Naive thymus-derived CD4-positive, alpha-beta T cell (primary cell): Measurements from ENCODE around the gene NHS. TPM values are rescaled to one million over a fixed set of nuclear protein-coding genes. Genes with fewer than 3 reads are reported as not detected.

Experiments
- ATAC-seq: fragments of 150-1000 bp; cut with Tn5 transposase; 2 replicates; pipeline ENCODE4 v1.10.0; 2021; ENCODE audit warnings: mild to moderate bottlenecking, moderate library complexity
- CTCF ChIA-PET: fragments of 350-600 bp; sonication (Branson Sonifier 250); formaldehyde crosslinking; loops from one replicate; lab custom pipeline; 2021; ENCODE audit warnings: antibody characterized with exemption; lab: Charles Lee
- POLR2A ChIA-PET: fragments of 350-600 bp; sonication (Branson Sonifier 250); formaldehyde crosslinking; loops from one replicate; lab custom pipeline; 2021; ENCODE audit warnings: antibody characterized with exemption, inconsistent platforms; lab: Charles Lee
- DNase-seq, 9 donors: peaks; one replicate each; pipeline versions ENCODE4 v3.0.0 to v3.0.0-alpha.2; 2020 to 2022; ENCODE audit warnings: mixed read lengths in 1 of 9
- H3K27ac ChIP-seq: one replicate; pipeline ENCODE4 v1.7.0; 2013; ENCODE audit warnings: mild to moderate bottlenecking, low read depth, low read length, moderate library complexity
- H3K27me3 ChIP-seq, 2 donors: one replicate each; pipeline ENCODE4 v1.7.0; 2013; ENCODE audit warnings: low read length in 2 of 2, mild to moderate bottlenecking in 2 of 2, moderate library complexity in 2 of 2; ENCODE audit not compliant: control insufficient read depth in 2 of 2, insufficient read depth in 2 of 2
- H3K36me3 ChIP-seq, 3 experiments: 1 replicate in 2 of 3; 2 replicates in 1 of 3; pipeline ENCODE4 v1.7.0; 2013; ENCODE audit warnings: low read length in 3 of 3, mild to moderate bottlenecking in 3 of 3, moderate library complexity in 1 of 3; ENCODE audit not compliant: insufficient read depth in 3 of 3, control insufficient read depth in 2 of 3
- H3K4me1 ChIP-seq, 2 donors: one replicate each; pipeline ENCODE4 v1.7.0; 2013; ENCODE audit warnings: low read length in 2 of 2, mild to moderate bottlenecking in 2 of 2, moderate library complexity in 1 of 2; ENCODE audit not compliant: control insufficient read depth in 2 of 2, insufficient read depth in 2 of 2
- H3K4me3 ChIP-seq: 2 replicates; pipeline ENCODE4 v1.7.0; 2013; ENCODE audit warnings: mild to moderate bottlenecking, low read length
- H3K9me3 ChIP-seq, 3 experiments: 1 replicate in 2 of 3; 2 replicates in 1 of 3; pipeline ENCODE4 v1.7.0; 2013; ENCODE audit warnings: low read length in 3 of 3; ENCODE audit not compliant: control insufficient read depth in 2 of 3
- H3K27ac Mint-ChIP-seq, 9 donors: one replicate each; pipeline ENCODE4 v1.8.0; 2020 to 2022; ENCODE audit warnings: mixed read lengths in 9 of 9, mild to moderate bottlenecking in 8 of 9, moderate library complexity in 5 of 9, inconsistent platforms in 2 of 9
- H3K27me3 Mint-ChIP-seq, 5 donors: one replicate each; pipeline ENCODE4 v1.8.0; 2021 to 2022; ENCODE audit warnings: mixed read lengths in 5 of 5, mild to moderate bottlenecking in 1 of 5
- H3K36me3 Mint-ChIP-seq, 5 donors: one replicate each; pipeline ENCODE4 v1.8.0; 2020 to 2022; ENCODE audit warnings: mixed read lengths in 5 of 5, mild to moderate bottlenecking in 3 of 5, inconsistent platforms in 1 of 5
- H3K4me1 Mint-ChIP-seq, 7 donors: one replicate each; pipeline ENCODE4 v1.8.0; 2020 to 2022; ENCODE audit warnings: mixed read lengths in 7 of 7, mild to moderate bottlenecking in 3 of 7, inconsistent platforms in 1 of 7
- H3K4me3 Mint-ChIP-seq, 10 donors: one replicate each; pipeline ENCODE4 v1.8.0; 2020 to 2022; ENCODE audit warnings: mild to moderate bottlenecking in 10 of 10, mixed read lengths in 10 of 10, moderate library complexity in 6 of 10, inconsistent platforms in 2 of 10
- H3K9me3 Mint-ChIP-seq, 11 donors: one replicate each; pipeline ENCODE4 v1.8.0; 2020 to 2022; ENCODE audit warnings: mixed read lengths in 11 of 11, mild to moderate bottlenecking in 4 of 11, inconsistent platforms in 1 of 11, moderate library complexity in 1 of 11
- intact Hi-C, 2 donors: fragments of 100-400 bp; cut with micrococcal nuclease; formaldehyde crosslinking; loops; one replicate each; pipeline ENCODE4 v1.15.1; 2023
- polyA plus RNA-seq, 2 donors: library from polyadenylated mRNA; unstranded; fragments of 300-500 nt; fragmentation: Illumina TruSeq; gene quantifications; one replicate each; pipeline ENCODE4 v1.2.3, GENCODE V29; 2021
- total RNA-seq, 6 experiments: library from RNA in 5 of 6; stranded (reverse) in 5 of 6; gene quantifications; 1 replicate in 5 of 6; 2 replicates in 1 of 6; pipeline ENCODE4 v1.2.3 and lab custom pipeline; 2021 to 2026

Gene NHS
- total and polyA plus RNA-seq, 7 experiments from 2014 or later, result 0.02 to 2.6 (median 0.32) TPM; not detected in 1

GRCh38 chrX:17732138-17732783 lies 357.3 kb downstream of the NHS start:
- peaks cover 0 to 5% (median 0%) of the 10 kb centered on the region in 5 donors for H3K27me3 Mint-ChIP-seq
- no peak for DNase-seq
- H3K36me3 Mint-ChIP-seq, result no peaks in the 10 kb centered on the region
- H3K9me3 Mint-ChIP-seq, result peaks cover 0 to 2% (median 0%) of the 10 kb centered on the region in 11 donors
- intact Hi-C loops, result loop anchor here in 1 of 2 donors (10.0 kb wide), 3 partner anchors 857 to 1017 kb away; partner anchors contain the start of genes CTPS2, RBBP7, RS1 and SYAP1
- H3K27me3 ChIP-seq, result no peaks in the 10 kb centered on the region
- ChIA-PET POLR2A (no interaction called here), CTCF (no interaction called here)
- H3K27ac ChIP-seq, result no peak overlapping the region
- no peak overlapping the region for H3K4me3 ChIP-seq
- ATAC-seq, result no peak
- no peak overlapping the region for H3K27ac Mint-ChIP-seq
- no peaks in the 10 kb centered on the region for H3K4me1 ChIP-seq
- no peaks in the 10 kb centered on the region for H3K36me3 ChIP-seq
- peaks cover 0 to 5% (median 2%) of the 10 kb centered on the region in 7 donors for H3K4me1 Mint-ChIP-seq
- H3K9me3 ChIP-seq, result no peaks in the 10 kb centered on the region
- H3K4me3 Mint-ChIP-seq, result no peak overlapping the region

DNA sequence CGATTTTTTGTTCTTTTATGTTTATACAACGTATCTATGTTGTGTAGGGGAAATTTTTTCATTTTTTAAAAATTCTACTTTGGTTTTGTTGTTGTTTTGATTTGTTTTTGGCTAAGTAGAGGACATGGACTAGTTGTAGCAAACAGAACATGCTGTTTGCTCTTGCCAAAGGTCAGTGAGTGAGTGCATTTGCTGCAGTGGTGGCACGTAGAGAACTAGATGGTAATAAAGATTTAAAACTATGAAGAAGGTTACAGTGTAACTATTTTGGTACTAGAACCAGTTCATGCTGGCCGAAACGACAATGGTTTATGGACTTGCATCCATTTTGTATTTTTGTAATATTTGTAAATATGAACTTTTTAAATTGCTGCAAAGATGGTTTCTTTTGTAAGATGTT lies 360.4 kb downstream of the NHS start:
- peaks cover 0 to 2% of the 10 kb centered on the region in 2 donors for H3K4me1 ChIP-seq
- Mint-ChIP-seq H3K27me3 (peaks cover 0 to 31% (median 0%) of the 10 kb centered on the region in 5 donors), H3K4me1 (peaks cover 9 to 23% (median 18%) of the 10 kb centered on the region in 7 donors), H3K4me3 (peak overlapping the region in 1 of 10 donors; percentile 23), H3K36me3 (peaks cover 0 to 5% (median 0%) of the 10 kb centered on the region in 5 donors), H3K9me3 (peaks cover 0 to 6% (median 0%) of the 10 kb centered on the region in 11 donors), H3K27ac (no peak overlapping the region)
- ChIA-PET POLR2A (no interaction called here), CTCF (interaction anchor here (0.5 kb wide), 1 partner anchor 1605 kb away, joined by 3 read pairs; no protein-coding TSS in a partner anchor)
- no peak overlapping the region for H3K4me3 ChIP-seq
- DNase-seq (no peak), ATAC-seq (no peak)
- H3K9me3 ChIP-seq, result no peaks in the 10 kb centered on the region
- H3K36me3 ChIP-seq, result no peaks in the 10 kb centered on the region
- H3K27ac ChIP-seq, result no peak overlapping the region
- intact Hi-C loops, result loop anchor here (5.0 to 10.0 kb wide), 7 partner anchors 37 to 1021 kb away; partner anchors contain the start of genes SYAP1 (in 2 of the 2), CTPS2 (in 1 of the 2), RBBP7 (in 1 of the 2) and RS1 (in 1 of the 2)
- no peaks in the 10 kb centered on the region for H3K27me3 ChIP-seq

DNA sequence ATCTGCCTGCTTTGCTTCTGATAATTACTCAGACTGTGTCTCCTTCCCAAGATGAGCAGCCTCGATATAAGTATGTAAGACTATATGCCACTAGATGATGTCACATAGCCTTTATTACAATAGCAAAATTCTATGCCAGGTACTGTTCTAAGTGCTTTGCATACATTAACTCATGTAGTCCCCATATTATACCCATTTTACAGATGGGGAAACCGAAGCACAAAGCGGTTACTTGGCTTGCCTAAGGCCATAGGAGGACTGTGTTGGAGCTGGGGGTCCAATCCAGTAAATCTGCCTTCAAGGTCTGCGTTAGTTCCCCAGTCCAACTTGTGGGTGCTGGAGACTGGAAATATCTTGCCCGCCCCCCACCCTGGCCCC lies 361.5 kb downstream of the NHS start:
- no peaks in the 10 kb centered on the region for H3K27me3 ChIP-seq
- no peaks in the 10 kb centered on the region for H3K9me3 ChIP-seq
- Mint-ChIP-seq H3K9me3 (peaks cover 0 to 6% (median 0%) of the 10 kb centered on the region in 11 donors), H3K4me1 (peaks cover 13 to 32% (median 24%) of the 10 kb centered on the region in 7 donors), H3K4me3 (peak overlapping the region; percentile 84 to 97 (median 92)), H3K27me3 (peaks cover 0 to 38% (median 0%) of the 10 kb centered on the region in 5 donors), H3K27ac (peak overlapping the region; percentile 75 to 98 (median 97)), H3K36me3 (peaks cover 0 to 5% (median 0%) of the 10 kb centered on the region in 5 donors)
- ATAC-seq (no peak), DNase-seq (no peak)
- intact Hi-C loops, result loop anchor here (2.0 to 10.0 kb wide), 10 partner anchors 36 to 1606 kb away; partner anchors contain the start of genes RBBP7 (in 2 of the 2), SYAP1 (in 2 of the 2), CTPS2 (in 1 of the 2) and PDHA1 (in 1 of the 2)
- ChIA-PET CTCF (interaction anchor here (1.0 kb wide), 1 partner anchor 13 kb away, joined by 3 read pairs; no protein-coding TSS in a partner anchor), POLR2A (no interaction called here)
- H3K4me1 ChIP-seq, result peaks cover 0 to 5% of the 10 kb centered on the region in 2 donors
- peak overlapping the region; percentile 64 for H3K4me3 ChIP-seq
- H3K36me3 ChIP-seq, result no peaks in the 10 kb centered on the region
- peak overlapping the region; percentile 88 for H3K27ac ChIP-seq

- POLR2A ChIA-PET, result no interaction called here
- ATAC-seq, result peak; percentile 88
- intact Hi-C loops, result loop anchor here (1.0 to 10.0 kb wide), 14 partner anchors 35 to 1606 kb away; partner anchors contain the start of genes CDKL5 (in 2 of the 2), PDHA1 (in 2 of the 2), RBBP7 (in 2 of the 2) and SYAP1 (in 2 of the 2)
Observed at GRCh38 chrX:17736856-17737709, 362.1 kb downstream of the NHS start, which contains the start of gene SCML1. TSS of gene SCML1 (plus strand) at chrX:17737493. CDS start at chrX:17744187, 6,694 bp downstream.

GRCh38 chrX:17737710-17737985 lies 362.6 kb downstream of the NHS start:
- POLR2A ChIA-PET, result no interaction called here
- peak overlapping the region; percentile 73 for H3K4me3 ChIP-seq
- peak in 2 of 9 donors; percentile 38 to 67 for DNase-seq
- H3K27me3 Mint-ChIP-seq, result peaks cover 0 to 48% (median 0%) of the 10 kb centered on the region in 5 donors
- peaks cover 0 to 5% (median 0%) of the 10 kb centered on the region in 5 donors for H3K36me3 Mint-ChIP-seq
- H3K9me3 Mint-ChIP-seq, result peaks cover 0 to 6% (median 0%) of the 10 kb centered on the region in 11 donors
- no peaks in the 10 kb centered on the region for H3K27me3 ChIP-seq
- CTCF ChIA-PET, result interaction anchor here (0.9 kb wide), 1 partner anchor 42 kb away, joined by 3 read pairs; no protein-coding TSS in a partner anchor
- peak overlapping the region; percentile 69 to 98 (median 98) for H3K27ac Mint-ChIP-seq
- peaks cover 0 to 9% of the 10 kb centered on the region in 2 donors for H3K4me1 ChIP-seq
- intact Hi-C loops, result loop anchor here (1.0 to 10.0 kb wide), 14 partner anchors 35 to 1606 kb away; partner anchors contain the start of genes CDKL5 (in 2 of the 2), PDHA1 (in 2 of the 2), RBBP7 (in 2 of the 2) and SYAP1 (in 2 of the 2)
- peak overlapping the region; percentile 88 for H3K27ac ChIP-seq
- H3K36me3 ChIP-seq, result no peaks in the 10 kb centered on the region
- H3K4me1 Mint-ChIP-seq, result peaks cover 13 to 43% (median 35%) of the 10 kb centered on the region in 7 donors
- no peak for ATAC-seq
- peak overlapping the region; percentile 84 to 98 (median 94) for H3K4me3 Mint-ChIP-seq
- no peaks in the 10 kb centered on the region for H3K9me3 ChIP-seq

More at GRCh38 chrX:17736856-17737709, 362.1 kb downstream of the NHS start, which contains the start of gene SCML1:
- Histone ChIP-seq H3K4me1 (peaks cover 0 to 5% of the 10 kb centered on the region in 2 donors), H3K9me3 (no peaks in the 10 kb centered on the region), H3K36me3 (no peaks in the 10 kb centered on the region), H3K27me3 (no peaks in the 10 kb centered on the region), H3K27ac (peak within 1 kb of the TSS; percentile 88), H3K4me3 (peak within 1 kb of the TSS; percentile 73)
- H3K9me3 Mint-ChIP-seq, result peaks cover 0 to 6% (median 0%) of the 10 kb centered on the region in 11 donors
- CTCF ChIA-PET, result interaction anchor here (0.9 to 1.0 kb wide), 2 partner anchors 14 to 43 kb away, joined by 3 read pairs; no protein-coding TSS in a partner anchor
- peaks cover 0 to 5% (median 0%) of the 10 kb centered on the region in 5 donors for H3K36me3 Mint-ChIP-seq
- peaks cover 13 to 37% (median 29%) of the 10 kb centered on the region in 7 donors for H3K4me1 Mint-ChIP-seq
- peaks cover 0 to 42% (median 0%) of the 10 kb centered on the region in 5 donors for H3K27me3 Mint-ChIP-seq
- peak within 1 kb of the TSS; percentile 75 to 98 (median 98) for H3K27ac Mint-ChIP-seq
- peak; percentile 70 to 91 (median 85) for DNase-seq
- H3K4me3 Mint-ChIP-seq, result peak within 1 kb of the TSS; percentile 84 to 98 (median 94)
